ENCODE results near the gene TNNI3. TPM values are rescaled to one million over a fixed set of nuclear protein-coding genes. Genes with fewer than 3 reads are reported as not detected.

The TNNI3 gene
- total and polyA plus RNA-seq, 9 of the 15 experiments (the other 6 are each of a cell fraction or from before 2014, with no cell fraction given): 4.7 to 158 (median 42.0) TPM

DNA sequence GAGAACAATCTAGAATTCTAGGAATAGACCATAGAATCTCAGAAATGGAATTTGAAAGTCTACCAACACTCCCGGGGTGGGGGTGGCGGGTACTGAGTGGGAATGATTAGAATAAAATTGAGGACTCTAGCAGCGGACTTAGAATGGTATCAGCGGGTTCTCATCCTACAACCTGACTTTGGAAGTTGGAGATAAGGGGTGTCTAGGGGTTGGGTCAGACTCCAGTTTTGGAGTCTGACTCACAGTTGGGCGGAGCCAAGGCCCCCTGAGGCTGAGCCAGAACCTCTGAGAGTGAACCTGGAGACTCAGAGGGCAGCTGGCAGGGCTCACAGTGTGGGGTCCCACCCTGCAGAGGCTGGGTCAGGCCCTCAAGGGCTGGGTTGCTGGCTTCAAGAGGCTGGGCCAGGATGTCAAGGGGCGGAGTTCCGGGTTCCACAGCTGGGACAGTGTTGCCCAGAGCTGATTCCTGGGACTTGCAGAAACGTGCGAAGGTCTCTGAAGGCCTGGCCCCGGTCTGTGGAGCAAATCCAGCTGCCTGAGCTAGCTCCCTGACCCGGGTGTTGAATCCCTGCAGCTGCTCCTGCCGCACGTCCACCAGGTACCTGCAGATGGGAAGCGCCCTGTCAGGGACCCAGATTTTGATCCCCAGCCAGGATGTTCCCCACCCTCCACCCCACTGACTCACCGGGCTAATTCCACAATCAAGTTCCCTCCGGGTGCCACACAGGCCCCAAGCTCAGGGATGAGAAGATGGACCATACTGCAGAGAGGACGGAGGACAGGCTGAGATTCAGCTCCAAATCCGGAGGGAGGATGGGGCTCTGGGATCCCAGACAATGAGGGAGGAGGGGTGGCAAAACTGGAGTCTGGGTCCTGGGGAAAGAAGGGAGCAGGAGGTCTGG is 1.6 kb upstream of the TNNI3 start (continued):
- TF ChIP-seq SMAD4 (CRISPR knock-in tag; conservative IDR thresholded peaks at IDR 0.05) (peak; percentile 93), MEIS2 (IDR thresholded peaks at IDR 0.05; ENCODE audit: partially characterized antibody) (no peak), ZKSCAN1 (IDR thresholded peaks at IDR 0.05; ENCODE audit: low read depth, low read length) (peak; percentile 29; the same call in 1 of the 2 replicates), ETV5 (CRISPR knock-in tag; IDR thresholded peaks at IDR 0.05; ENCODE audit: low read depth) (0 out of 2 replicates have a peak, but pooled peaks have one; percentile 37), KDM2B (CRISPR knock-in tag; IDR thresholded peaks at IDR 0.05) (no peak), ILF3 (IDR thresholded peaks at IDR 0.05; ENCODE audit: borderline replicate concordance) (no peak), MBD2 (IDR thresholded peaks at IDR 0.05; ENCODE audit: borderline replicate concordance, low read depth) (peak; percentile 36; the same call in 1 of the 2 replicates), MCM3 (IDR thresholded peaks at IDR 0.05) (no peak), POLR3A (IDR thresholded peaks at IDR 0.05; ENCODE audit: borderline replicate concordance, extremely low read depth, insufficient read depth, insufficient read length) (no peak), TBL1XR1 (IDR thresholded peaks at IDR 0.05; ENCODE audit: low read length in 2 of 2) (peak; percentile 17 to 73; a peak in 3 of 4 replicates), ZNF445 (CRISPR knock-in tag; IDR thresholded peaks at IDR 0.05; ENCODE audit: low read depth) (no peak), CAMTA2 (CRISPR knock-in tag; conservative IDR thresholded peaks at IDR 0.05) (no peak), TRIM28 (IDR thresholded peaks at IDR 0.05) (no peak; the same call in 1 of the 2 replicates), ZFP36 (IDR thresholded peaks at IDR 0.05; ENCODE audit: low read depth, low read length, partially characterized antibody) (no peak), COPS2 (conservative IDR thresholded peaks at IDR 0.05) (no peak), HMG20B (CRISPR knock-in tag; IDR thresholded peaks at IDR 0.05) (no peak), CC2D1A (IDR thresholded peaks at IDR 0.05) (peak; percentile 54; the same call in 1 of the 2 replicates), RFX1 (IDR thresholded peaks at IDR 0.05) (no peak)
- TF ChIP-seq, protein P1, sequence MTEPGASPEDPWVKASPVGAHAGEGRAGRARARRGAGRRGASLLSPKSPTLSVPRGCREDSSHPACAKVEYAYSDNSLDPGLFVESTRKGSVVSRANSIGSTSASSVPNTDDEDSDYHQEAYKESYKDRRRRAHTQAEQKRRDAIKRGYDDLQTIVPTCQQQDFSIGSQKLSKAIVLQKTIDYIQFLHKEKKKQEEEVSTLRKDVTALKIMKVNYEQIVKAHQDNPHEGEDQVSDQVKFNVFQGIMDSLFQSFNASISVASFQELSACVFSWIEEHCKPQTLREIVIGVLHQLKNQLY (CRISPR knock-in tag; conservative IDR thresholded peaks at IDR 0.05): no peak
- TF ChIP-seq, protein P2, sequence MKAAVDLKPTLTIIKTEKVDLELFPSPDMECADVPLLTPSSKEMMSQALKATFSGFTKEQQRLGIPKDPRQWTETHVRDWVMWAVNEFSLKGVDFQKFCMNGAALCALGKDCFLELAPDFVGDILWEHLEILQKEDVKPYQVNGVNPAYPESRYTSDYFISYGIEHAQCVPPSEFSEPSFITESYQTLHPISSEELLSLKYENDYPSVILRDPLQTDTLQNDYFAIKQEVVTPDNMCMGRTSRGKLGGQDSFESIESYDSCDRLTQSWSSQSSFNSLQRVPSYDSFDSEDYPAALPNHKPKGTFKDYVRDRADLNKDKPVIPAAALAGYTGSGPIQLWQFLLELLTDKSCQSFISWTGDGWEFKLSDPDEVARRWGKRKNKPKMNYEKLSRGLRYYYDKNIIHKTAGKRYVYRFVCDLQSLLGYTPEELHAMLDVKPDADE (conservative IDR thresholded peaks at IDR 0.05; ENCODE audit: control insufficient read depth, low read depth, low read length): no peak
- TF ChIP-seq, protein P3, sequence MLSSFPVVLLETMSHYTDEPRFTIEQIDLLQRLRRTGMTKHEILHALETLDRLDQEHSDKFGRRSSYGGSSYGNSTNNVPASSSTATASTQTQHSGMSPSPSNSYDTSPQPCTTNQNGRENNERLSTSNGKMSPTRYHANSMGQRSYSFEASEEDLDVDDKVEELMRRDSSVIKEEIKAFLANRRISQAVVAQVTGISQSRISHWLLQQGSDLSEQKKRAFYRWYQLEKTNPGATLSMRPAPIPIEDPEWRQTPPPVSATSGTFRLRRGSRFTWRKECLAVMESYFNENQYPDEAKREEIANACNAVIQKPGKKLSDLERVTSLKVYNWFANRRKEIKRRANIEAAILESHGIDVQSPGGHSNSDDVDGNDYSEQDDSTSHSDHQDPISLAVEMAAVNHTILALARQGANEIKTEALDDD (IDR thresholded peaks at IDR 0.05): peak; percentile 48; the same call in 1 of the 2 replicates
- TF ChIP-seq, protein P4, sequence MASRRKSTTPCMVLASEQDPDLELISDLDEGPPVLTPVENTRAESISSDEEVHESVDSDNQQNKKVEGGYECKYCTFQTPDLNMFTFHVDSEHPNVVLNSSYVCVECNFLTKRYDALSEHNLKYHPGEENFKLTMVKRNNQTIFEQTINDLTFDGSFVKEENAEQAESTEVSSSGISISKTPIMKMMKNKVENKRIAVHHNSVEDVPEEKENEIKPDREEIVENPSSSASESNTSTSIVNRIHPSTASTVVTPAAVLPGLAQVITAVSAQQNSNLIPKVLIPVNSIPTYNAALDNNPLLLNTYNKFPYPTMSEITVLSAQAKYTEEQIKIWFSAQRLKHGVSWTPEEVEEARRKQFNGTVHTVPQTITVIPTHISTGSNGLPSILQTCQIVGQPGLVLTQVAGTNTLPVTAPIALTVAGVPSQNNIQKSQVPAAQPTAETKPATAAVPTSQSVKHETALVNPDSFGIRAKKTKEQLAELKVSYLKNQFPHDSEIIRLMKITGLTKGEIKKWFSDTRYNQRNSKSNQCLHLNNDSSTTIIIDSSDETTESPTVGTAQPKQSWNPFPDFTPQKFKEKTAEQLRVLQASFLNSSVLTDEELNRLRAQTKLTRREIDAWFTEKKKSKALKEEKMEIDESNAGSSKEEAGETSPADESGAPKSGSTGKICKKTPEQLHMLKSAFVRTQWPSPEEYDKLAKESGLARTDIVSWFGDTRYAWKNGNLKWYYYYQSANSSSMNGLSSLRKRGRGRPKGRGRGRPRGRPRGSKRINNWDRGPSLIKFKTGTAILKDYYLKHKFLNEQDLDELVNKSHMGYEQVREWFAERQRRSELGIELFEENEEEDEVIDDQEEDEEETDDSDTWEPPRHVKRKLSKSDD (conservative IDR thresholded peaks at IDR 0.05; ENCODE audit: low read length): no peak
